IPS DF 4.7 (cell line): ENCODE results near the gene SYNGR1.

Experiments
- DNase-seq: peaks from one replicate; pipeline ENCODE4 v3.0.0-alpha.2; 2013; ENCODE audit warnings: low spot score; ENCODE audit errors: extremely low read depth

The SYNGR1 gene, protein sequence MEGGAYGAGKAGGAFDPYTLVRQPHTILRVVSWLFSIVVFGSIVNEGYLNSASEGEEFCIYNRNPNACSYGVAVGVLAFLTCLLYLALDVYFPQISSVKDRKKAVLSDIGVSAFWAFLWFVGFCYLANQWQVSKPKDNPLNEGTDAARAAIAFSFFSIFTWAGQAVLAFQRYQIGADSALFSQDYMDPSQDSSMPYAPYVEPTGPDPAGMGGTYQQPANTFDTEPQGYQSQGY

GRCh38 chr22:39349967-39350726, at the start of gene SYNGR1:
Gene SYNGR1, plus strand, starts transcription at chr22:39349991. Its CDS starts 20 bp downstream, at chr22:39350011.
- DNase-seq, result no peak

DNA sequence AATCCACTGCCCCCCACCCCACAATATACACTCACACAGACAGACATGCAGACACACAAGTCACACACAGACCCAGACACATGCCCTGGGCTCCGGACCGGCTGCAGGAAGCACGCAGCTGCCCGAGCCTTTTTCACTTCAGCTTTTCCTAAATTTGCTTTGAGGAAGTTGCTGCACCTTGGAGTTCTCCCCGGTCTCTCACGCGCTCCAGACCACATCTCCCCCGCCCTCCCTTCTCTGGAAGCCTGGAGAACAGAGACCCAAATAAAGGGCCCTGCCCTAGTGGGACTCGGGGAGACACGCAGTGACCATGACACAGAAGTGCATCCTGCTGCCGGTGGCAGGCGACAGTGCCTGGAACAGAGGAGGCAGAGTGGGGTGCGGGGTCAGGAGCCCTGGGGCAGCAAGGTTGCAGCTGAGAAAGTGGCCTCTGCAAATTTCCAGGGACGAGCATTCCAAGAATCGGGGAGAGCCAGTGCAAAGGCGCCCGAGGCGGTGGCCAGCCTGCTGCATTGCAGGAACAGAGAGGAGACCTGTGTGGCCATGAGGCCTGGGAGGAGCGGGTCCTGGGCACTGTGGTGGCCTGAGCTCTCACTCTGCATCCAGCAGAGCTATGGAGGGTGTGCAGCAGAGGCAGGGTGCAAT, 49.5 kb upstream of the SYNGR1 start:
- no peak for DNase-seq

- no peak for DNase-seq
These were observed 48.7 kb upstream of the SYNGR1 start for GRCh38 chr22:39301108-39301507.

DNA sequence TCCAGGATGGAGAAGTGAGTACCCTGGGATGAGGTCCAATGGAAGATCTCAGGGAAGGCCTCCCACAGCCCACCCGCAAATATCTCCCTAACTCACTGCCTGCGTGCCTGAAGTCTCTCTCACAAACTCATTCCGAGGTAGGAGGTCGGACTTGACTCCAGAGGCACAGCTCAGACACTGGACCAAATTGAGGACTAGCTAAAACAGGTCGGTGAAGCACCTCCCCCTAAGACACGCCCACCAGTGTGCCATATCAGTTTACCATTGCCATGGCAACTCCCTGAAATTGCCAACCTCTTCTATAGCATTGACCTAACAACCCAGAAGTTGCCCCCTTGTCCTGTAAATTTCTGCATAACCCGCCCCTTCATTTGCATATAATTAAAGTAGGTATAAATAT, 47.9 kb upstream of the SYNGR1 start:
- no peak for DNase-seq

GRCh38 chr22:39302431-39302960, 47.3 kb upstream of the SYNGR1 start:
- DNase-seq, result no peak

GRCh38 chr22:39303358-39303757, 46.4 kb upstream of the SYNGR1 start:
- no peak for DNase-seq

DNA sequence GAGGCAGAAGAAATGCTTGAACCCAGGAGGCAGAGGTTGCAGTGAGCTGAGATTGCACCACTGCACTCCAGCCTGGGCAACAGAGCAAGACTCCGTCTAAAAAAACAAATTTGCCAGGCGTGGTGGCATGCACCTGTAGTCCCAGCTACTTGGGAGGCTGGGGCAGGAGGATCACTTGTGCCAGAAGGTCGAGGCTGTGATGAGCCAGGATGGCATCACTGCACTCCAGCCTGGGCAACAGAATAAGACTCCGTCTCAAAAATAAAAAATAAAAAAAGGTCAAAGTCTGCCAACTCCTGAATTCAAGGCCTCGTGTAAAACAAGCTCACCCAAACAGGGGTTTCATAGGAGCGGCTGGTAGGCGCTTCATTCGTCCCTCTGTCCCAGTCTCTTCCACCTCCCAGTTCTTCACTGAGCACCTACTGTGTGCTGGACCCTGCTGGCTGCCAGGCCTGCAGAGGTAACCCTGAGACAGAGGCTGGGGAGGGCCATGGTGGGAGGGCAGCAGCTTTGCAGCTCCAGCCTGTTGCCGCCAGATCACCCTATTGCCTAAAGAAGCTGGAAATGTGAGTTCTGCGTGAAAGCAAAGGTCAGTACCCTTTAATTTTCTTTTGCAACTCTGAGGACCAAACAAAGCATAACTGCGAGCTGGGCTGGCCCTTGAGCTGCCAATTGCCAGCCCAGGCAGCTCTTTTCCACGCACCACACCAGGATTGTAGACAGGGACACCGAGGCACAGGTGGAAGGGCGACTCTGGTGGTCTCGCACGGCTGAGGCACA, 45.7 kb upstream of the SYNGR1 start:
- DNase-seq, result no peak

DNA sequence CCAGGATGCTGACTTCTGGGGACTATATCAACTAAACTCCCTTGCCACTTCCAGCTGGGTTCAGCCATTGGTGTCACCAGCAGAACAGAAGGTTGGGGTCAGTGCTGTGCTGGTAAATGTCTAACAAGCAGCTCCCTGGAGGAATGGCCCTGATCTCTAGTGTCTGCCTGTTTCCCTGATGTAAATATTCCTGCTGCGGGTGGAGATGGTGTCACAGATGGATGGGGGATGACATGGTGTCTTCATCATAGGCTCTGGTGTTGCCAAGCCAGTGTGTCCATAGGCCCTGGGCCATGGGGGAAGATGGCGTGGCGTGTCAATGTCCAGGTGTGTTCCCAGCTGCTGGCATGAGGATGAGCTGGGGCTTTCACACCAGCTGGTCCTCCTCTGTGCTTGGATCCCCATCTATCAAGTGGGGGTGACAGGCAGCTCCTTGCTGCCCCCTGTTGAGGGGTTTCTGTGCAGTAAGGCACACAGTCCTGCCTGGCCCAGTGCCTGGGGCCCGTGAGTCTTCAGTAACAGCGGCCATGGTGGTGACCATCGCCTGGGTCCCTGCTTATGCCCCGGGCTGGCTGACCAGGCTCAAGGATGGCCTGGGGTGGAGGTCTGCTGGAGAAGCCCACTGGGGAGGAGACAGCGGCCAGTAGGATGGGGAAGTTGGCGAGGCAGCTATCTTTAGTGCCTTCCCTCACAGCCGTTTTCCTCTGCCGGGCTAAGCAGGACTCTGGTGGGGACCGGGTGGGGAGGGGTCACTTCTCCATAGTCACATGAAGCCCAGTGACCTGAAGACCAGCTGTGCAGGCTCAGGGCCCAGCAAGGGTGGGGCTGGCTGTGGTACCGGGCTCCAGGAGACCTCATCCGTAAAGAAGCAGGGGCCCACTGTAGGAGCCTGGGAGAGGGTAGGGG, 43.1 kb upstream of the SYNGR1 start:
- DNase-seq, result no peak

DNA sequence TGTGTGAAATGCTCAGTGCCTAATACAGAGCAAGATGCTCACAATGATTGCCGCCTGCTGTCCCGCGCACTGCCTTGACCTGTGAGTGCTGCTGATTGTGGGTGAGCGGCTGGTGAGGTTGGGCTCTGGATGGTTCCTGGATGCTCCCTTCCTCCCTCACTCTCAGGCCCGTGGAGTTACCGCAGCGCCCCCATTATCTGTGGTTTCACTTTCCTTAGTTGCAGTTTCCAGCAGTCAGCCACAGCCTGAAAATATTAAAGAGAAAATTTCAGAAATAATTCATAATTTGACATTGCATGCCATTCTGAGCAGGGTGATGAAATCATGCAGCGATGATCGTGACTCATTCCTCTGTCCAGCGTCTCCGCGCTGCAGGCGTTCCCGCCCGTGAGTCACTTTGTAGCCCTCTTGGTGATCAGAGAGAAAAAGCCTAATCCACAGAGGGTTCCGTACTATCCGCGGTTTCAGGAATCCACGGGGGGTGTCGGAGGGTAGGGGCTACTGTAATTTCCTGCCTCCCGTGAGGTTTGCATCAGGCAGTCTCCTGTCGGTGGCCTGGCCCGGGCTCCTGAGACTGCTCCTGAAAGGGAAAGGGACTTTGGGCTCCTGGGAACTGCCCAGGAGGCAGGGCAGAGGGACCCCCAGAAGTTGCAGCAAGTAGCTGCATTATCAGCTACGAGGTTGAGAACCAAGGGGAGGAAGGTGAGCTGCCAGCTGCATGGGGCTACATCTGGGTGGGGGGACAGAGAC, 41.0 kb upstream of the SYNGR1 start:
- DNase-seq, result no peak

DNA sequence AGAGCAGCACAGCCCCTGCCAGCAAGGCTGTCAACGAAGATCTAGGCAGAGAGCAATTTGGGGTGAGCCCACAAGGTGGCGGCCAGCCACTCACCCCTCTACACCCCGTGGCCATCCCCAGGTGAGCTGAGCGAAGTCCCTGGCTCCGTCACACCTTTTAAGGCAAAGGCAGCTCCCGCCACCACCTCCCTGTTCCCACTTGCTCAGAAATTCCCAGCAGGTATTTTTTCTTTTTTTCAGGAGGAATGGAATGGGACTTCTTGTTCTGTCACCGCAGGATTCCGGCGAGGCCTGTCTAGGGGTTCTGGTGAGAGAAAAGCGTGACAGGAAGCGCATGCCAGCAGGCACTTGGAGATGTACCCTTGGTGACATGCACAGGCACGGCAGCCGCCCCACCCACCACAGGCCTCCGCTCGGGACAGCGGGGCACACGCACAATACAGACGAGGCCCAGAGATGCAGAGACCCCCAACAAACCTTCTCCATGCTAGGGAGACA, 40.4 kb upstream of the SYNGR1 start:
- DNase-seq, result no peak

DNA sequence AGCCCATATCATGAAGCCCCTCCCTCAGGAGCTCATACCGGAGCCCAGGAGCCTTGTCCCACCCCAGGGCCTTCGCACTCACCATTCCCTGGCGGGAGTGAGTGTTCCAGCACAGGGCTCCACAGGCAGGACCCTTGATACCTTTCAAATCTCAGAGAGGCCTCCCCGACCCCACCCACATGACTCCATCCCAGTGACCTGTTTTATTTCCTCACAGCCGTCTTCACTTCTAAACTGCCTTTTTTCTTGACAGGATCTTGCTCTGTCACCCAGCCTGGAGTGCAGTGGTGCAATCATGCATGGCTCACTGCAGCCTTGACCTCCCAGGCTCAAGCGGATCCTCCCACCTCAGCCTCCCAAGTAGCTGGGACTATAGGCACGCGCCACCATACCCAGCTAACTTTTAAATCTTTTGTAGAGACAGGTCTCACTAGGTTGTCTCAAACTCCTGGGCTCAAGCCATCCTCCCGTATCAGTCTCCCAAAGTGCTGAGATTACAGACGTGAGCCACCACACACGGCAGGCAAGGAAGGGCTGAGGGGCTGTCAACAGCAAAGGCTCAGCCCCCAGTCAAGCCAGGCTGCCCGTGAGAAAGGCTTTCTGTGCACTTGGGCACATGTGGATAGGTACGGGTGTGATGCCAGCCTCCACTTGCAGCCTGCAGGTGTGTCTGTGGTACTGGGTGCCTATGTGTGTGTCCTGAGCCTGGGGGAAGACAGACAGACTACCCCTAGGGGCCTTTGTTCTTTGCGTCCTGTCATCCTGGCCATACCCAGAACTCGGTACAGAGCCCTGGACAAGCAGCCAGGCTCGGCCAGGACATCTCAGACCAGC, 39.7 kb upstream of the SYNGR1 start:
- DNase-seq, result no peak

DNA sequence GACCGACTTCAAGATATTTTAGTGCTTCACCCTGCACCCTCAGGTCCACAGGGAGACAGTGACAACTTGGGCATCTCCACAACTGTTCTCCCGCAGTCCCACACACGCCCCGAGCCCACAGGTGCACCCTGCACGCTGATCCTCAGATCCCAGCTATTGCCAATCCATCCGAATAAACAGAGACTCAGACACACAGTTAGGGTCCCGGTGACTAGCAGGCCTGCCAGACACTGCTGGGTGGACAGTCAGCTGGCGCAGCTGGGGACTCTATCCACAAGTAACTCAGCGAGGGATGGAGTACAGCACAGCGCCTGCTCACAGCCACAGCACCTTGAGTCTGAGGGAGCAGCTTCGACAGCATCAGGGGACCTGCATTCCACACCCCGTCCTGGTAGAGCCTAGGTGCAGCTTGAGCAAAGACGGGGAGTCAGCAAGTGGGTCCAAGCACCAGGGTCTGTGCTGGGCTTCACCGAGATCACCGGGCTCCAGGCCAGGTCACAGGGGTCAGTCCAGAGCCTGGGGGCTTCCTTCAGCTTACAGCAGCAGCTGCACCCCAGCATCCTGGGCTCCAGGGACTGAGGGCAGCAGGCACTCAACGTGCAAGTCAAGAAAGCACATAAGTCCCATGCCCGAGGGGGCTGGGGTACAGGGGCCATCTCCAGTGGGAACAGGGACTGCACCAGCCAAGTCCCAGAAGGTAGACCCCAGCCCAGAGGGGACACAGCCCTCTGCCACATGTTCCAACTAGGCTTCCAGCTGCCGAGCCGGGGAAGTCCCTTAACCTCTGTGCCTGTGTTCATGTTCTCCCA, 38.0 kb upstream of the SYNGR1 start:
- no peak for DNase-seq

DNA sequence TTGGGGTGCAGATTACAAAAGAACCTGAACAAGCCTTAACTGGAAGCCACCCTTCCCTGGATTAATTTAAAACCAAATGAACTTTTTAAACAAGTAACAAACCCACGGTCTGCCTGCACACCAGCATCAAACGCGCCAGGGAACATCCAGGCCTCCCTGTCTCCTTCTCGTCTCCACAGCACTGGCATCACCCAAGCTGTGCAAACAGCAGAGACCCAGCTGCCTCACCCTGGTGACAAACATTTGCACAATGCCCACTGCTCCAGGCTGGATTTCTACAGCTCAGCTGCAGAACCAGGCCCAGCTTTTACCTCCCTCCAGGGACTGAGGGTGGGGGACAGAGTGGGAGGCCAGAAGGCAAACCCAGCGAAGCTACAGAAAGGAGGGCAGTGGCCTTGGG, 37.4 kb upstream of the SYNGR1 start:
- no peak for DNase-seq

DNA sequence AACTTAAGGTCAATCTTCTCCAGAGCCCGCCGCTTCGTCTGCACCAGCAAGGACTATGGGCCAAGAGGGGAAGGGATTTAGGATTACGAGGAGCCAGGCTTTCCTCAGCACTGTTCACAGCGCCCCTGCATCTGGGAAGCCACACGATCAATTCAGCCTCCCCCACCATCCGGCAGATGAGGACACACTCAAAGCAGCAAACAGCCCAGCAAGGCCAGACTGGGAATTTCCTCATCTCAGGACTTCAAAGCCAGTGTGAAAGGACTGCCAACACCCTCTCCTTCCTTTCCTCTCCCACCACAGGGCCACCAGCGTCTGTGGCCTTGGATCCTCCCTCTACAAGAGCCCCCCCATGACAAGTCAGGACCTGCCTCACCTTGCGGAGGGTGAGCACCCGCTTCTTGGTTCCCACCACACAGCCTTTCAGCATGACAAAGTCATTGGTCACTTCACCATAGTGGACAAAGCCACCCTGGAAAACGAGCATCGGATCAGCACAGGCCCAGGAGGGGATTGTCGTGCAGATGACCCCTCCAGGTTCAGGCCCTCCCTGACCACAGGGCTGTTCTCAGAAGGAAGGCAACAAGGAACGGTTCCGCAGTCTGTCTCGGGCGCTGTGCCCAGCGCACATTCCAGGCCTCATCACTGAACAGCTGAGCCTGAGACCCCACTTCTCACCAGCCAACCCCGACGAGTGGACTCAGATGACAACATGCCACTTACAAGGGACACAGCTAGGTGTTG, 36.4 kb upstream of the SYNGR1 start:
- DNase-seq, result no peak

DNA sequence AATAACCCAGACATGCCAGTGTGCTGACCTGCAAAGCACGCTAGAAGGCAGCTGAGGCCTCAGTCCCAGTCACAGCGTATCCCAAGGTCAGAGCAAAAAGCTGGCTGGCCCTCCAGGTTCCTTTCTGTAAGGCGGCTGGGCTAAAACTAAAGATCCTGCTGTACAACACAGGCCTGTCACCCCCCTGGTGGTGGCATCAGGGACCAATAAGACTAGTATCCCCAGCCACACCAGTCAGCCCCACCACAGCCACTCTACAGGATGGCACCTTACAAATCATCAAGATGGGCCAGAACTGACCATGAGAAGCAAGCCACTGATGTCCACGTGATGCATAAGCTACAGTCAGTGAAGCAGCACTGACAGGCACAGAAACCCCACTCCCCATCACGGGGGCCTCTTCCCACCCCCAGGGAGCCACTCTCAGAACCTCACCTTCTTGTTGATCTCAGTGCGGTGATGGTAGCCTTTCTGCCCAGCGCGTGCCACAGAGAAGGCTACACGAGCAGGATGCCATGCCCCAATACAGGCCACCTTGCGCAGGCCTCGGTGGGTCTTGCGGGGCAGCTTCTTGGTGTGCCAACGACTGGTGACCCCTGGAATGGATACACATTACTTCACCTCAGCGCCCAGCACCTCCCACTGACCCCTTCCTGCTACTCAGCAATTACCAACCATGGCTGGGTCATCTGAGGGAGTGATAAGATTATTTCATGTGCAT, 35.4 kb upstream of the SYNGR1 start:
- DNase-seq, result no peak

- DNase-seq, result no peak
These were observed 34.4 kb upstream of the SYNGR1 start for GRCh38 chr22:39315389-39315788.
